Lung (tissue), 12 donors: ENCODE results near the gene NHERF2. TPM values are rescaled to one million over a fixed set of nuclear protein-coding genes. Genes with fewer than 3 reads are reported as not detected.

Source experiments
- ATAC-seq: fragments of 200-7000 bp; cut with Tn5 transposase; one replicate; pipeline ENCODE4 v1.9.1; 2020; ENCODE audit warnings: moderate number of reproducible peaks; ENCODE audit not compliant: insufficient read depth, low FRiP score
- DNase-seq, 3 donors: peaks; one replicate each; pipeline ENCODE4 v3.0.0-alpha.2; 2013 to 2017
- H3K27ac ChIP-seq, 2 donors: one replicate each; pipeline ENCODE4 v1.5.1; 2013; ENCODE audit warnings: mild to moderate bottlenecking in 2 of 2, moderate library complexity in 2 of 2, control low read depth in 1 of 2, inconsistent platforms in 1 of 2, low read depth in 1 of 2, low read length in 1 of 2
- H3K27me3 ChIP-seq, 3 donors: one replicate each; pipeline ENCODE4 v1.5.1; 2013; ENCODE audit warnings: low read length in 2 of 3; ENCODE audit not compliant: control insufficient read depth in 3 of 3, insufficient read depth in 3 of 3
- H3K36me3 ChIP-seq, 4 donors: one replicate each; pipeline ENCODE4 v1.5.1; 2013; ENCODE audit warnings: low read length in 4 of 4, mild to moderate bottlenecking in 1 of 4, moderate library complexity in 1 of 4; ENCODE audit not compliant: control insufficient read depth in 4 of 4, insufficient read depth in 4 of 4
- H3K4me1 ChIP-seq, 5 donors: one replicate each; pipeline ENCODE4 v1.5.1; 2013; ENCODE audit warnings: low read length in 5 of 5, mild to moderate bottlenecking in 2 of 5, moderate library complexity in 1 of 5; ENCODE audit not compliant: control insufficient read depth in 5 of 5, insufficient read depth in 5 of 5
- H3K4me3 ChIP-seq: one replicate; pipeline ENCODE4 v1.5.1; 2013; ENCODE audit warnings: mild to moderate bottlenecking, control low read depth, moderate library complexity
- H3K9ac ChIP-seq, 2 donors: one replicate each; pipeline ENCODE4 v1.5.1; 2013; ENCODE audit warnings: low read length in 2 of 2, control low read depth in 1 of 2; ENCODE audit not compliant: insufficient read depth in 1 of 2
- H3K9me3 ChIP-seq, 4 donors: one replicate each; pipeline ENCODE4 v1.5.1; 2013; ENCODE audit warnings: low read length in 3 of 4, mild to moderate bottlenecking in 1 of 4, moderate library complexity in 1 of 4; ENCODE audit not compliant: control insufficient read depth in 4 of 4, insufficient read depth in 3 of 4
- WGBS, 2 donors: extraction: QIAGEN DNeasy Blood & Tissue Kit; methylation state at CpG; one replicate each; pipeline ENCODE4 v1.1.7; 2013; 5-methylcytosine and 5-hydroxymethylcytosine counted together
- polyA plus RNA-seq, 2 donors: library from polyadenylated mRNA; stranded (reverse); fragments of 200-250 nt; gene quantifications; one replicate each; pipeline ENCODE4 v1.2.1, GENCODE V29; 2013
- total RNA-seq, 2 donors: library from RNA; depleted of rRNA in 1 of 2; stranded (reverse); fragments of >200 nt in 1 of 2; gene quantifications; one replicate each; pipeline ENCODE4 v1.2.1, GENCODE V29; 2014 to 2021
- TF ChIP-seq, protein P1 (sequence below): IDR thresholded peaks from 2 replicates; pipeline ENCODE4 v1.5.1; 2012; ENCODE audit warnings: mild to moderate bottlenecking; ENCODE audit errors: control extremely low read depth, extremely low read depth
- donor health status: control.
- donor health status: control.
- donor health status: Bipolar disorder and iron deficiency.
- donor health status: healthy.
- donor health status: DM: yes; HTN: yes; CAD: no.

NHERF2 gene
- total and polyA plus RNA-seq, 4 donors = 142 to 468 (median 245) TPM

DNA sequence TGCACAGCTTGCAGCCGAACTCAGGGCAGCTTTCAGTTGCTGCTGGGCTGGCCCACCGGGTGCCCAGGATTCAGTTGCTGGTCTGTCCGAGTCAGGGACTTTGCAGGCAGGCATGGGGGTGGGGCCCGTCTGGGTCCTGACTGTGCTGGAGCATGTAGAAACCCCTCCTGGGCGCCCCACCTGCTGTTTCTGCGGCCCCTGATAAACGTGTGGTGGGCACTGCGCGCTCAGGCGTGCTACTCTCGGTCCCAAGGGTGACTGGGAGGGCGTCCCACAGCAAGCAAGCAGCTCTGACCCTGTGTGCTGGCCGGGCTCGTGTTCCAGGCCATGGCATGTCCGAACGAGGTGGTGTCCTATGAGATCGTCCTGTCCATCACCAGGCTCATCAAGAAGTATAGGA, 33.6 kb downstream of the NHERF2 start:
- H3K9ac ChIP-seq = no peak overlapping the region
- no peak overlapping the region for H3K27ac ChIP-seq
- WGBS, 2 donors = 87 to 96% methylated on average over 17 of the region's 17 CpGs
- H3K9me3 ChIP-seq = no peaks in the 10 kb centered on the region
- H3K4me1 ChIP-seq = no peaks in the 10 kb centered on the region
- DNase-seq (no peak), ATAC-seq (no peak)
- H3K4me3 ChIP-seq = no peak overlapping the region
- no peaks in the 10 kb centered on the region for H3K27me3 ChIP-seq
- H3K36me3 ChIP-seq = peaks cover 0 to 63% (median 30%) of the 10 kb centered on the region in 4 donors
- TF ChIP-seq, protein P1, sequence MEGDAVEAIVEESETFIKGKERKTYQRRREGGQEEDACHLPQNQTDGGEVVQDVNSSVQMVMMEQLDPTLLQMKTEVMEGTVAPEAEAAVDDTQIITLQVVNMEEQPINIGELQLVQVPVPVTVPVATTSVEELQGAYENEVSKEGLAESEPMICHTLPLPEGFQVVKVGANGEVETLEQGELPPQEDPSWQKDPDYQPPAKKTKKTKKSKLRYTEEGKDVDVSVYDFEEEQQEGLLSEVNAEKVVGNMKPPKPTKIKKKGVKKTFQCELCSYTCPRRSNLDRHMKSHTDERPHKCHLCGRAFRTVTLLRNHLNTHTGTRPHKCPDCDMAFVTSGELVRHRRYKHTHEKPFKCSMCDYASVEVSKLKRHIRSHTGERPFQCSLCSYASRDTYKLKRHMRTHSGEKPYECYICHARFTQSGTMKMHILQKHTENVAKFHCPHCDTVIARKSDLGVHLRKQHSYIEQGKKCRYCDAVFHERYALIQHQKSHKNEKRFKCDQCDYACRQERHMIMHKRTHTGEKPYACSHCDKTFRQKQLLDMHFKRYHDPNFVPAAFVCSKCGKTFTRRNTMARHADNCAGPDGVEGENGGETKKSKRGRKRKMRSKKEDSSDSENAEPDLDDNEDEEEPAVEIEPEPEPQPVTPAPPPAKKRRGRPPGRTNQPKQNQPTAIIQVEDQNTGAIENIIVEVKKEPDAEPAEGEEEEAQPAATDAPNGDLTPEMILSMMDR = no peak

DNA sequence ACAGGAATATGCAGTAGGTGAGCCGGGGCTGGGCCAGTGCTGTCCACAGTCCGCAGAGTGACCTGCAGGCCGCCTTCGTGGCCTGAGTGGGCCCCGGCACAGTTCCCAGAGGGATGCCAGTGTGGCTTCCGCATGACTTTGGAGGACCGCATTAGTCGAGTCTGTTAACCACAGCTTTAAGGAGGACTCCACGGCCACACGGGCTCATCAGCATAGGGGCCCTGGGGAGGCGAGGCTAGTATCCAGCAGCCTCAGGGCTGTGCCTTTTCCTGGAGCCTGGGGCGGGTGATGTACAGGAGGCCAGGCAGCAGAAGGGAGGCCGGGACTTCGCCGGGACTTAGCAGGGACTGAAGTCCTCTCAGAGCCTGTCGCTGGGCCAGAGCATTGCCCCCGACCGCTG, 34.3 kb downstream of the NHERF2 start:
- Histone ChIP-seq H3K27ac (no peak overlapping the region), H3K4me3 (no peak overlapping the region), H3K9ac (no peak overlapping the region), H3K4me1 (no peaks in the 10 kb centered on the region), H3K9me3 (no peaks in the 10 kb centered on the region), H3K27me3 (no peaks in the 10 kb centered on the region), H3K36me3 (peaks cover 6 to 68% (median 35%) of the 10 kb centered on the region in 4 donors)
- TF ChIP-seq, protein P1 = no peak
- 96 to 97% methylated on average over 18 of the region's 18 CpGs for WGBS, 2 donors
- ATAC-seq (no peak), DNase-seq (no peak)

DNA sequence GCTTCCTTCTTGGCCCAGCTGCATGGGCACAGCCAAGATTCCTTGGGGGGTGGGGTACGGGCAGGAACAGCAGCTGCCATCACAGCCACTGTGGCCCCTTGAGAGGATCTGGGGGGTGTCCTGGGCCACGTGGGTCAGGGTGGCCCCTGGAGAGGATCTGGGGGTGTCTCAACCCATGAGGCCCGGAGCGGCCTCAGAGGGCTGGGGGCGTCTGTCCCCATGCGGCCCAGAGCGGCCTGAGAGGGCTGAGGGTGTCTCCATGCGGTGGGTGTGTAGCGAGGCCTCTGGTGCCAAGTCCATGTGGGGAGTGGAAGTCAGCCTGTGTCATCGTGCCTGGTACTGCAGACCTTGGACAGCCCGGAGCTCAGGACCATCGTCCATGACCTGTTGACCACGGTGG, 34.8 kb downstream of the NHERF2 start:
- no peak overlapping the region for H3K4me3 ChIP-seq
- no peaks in the 10 kb centered on the region for H3K9me3 ChIP-seq
- H3K27ac ChIP-seq = no peak overlapping the region
- H3K4me1 ChIP-seq = no peaks in the 10 kb centered on the region
- WGBS, 2 donors = 93 to 99% methylated on average over 13 of the region's 13 CpGs
- H3K36me3 ChIP-seq = peaks cover 7 to 70% (median 38%) of the 10 kb centered on the region in 4 donors
- no peak for ATAC-seq
- H3K27me3 ChIP-seq = no peaks in the 10 kb centered on the region
- H3K9ac ChIP-seq = no peak overlapping the region
- no peak for DNase-seq
- TF ChIP-seq, protein P1 = no peak

DNA sequence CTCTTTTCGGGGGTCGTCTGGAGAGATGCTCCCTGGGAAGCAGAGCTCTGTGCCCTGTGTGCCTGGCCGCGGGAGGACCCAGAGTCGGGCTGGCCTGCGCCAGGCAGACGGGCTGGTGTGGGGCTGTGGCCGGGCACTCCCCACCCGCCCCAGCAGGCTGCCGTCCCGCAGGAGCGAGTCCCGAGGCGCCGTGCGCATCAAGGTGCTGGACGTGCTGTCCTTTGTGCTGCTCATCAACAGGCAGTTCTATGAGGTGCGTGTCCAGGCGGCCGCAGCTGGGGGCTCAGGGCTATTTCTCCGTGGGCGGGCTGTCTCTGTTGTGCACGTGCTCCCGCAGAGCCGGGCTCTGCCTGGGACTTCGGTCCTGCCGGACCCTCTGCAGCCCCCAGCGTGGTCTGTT, 36.1 kb downstream of the NHERF2 start:
- H3K4me1 ChIP-seq = no peaks in the 10 kb centered on the region
- H3K9ac ChIP-seq = no peak overlapping the region
- H3K27me3 ChIP-seq = no peaks in the 10 kb centered on the region
- no peak for ATAC-seq
- TF ChIP-seq, protein P1 = no peak
- DNase-seq = no peak
- no peak overlapping the region for H3K27ac ChIP-seq
- no peak overlapping the region for H3K4me3 ChIP-seq
- peaks cover 7 to 68% (median 39%) of the 10 kb centered on the region in 4 donors for H3K36me3 ChIP-seq
- no peaks in the 10 kb centered on the region for H3K9me3 ChIP-seq
- 95 to 98% methylated on average over 28 of the region's 28 CpGs for WGBS, 2 donors
